ENCODE results near the gene KRT85. TPM values are rescaled to one million over a fixed set of nuclear protein-coding genes. Genes with fewer than 3 reads are reported as not detected.

The KRT85 gene
- total RNA-seq, 1 experiment from 2014 or later: not detected

GRCh38 chr12:52367876-52368275, 595 bp upstream of the KRT85 start:
- H3K4me1 ChIP-seq (replicated peaks; ENCODE audit: insufficient read depth): peaks cover 9% of the 10 kb centered on the region
- TF ChIP-seq EZH2 (IDR thresholded peaks at IDR 0.05; ENCODE audit: low read depth): no peak
- TF ChIP-seq, protein P1, sequence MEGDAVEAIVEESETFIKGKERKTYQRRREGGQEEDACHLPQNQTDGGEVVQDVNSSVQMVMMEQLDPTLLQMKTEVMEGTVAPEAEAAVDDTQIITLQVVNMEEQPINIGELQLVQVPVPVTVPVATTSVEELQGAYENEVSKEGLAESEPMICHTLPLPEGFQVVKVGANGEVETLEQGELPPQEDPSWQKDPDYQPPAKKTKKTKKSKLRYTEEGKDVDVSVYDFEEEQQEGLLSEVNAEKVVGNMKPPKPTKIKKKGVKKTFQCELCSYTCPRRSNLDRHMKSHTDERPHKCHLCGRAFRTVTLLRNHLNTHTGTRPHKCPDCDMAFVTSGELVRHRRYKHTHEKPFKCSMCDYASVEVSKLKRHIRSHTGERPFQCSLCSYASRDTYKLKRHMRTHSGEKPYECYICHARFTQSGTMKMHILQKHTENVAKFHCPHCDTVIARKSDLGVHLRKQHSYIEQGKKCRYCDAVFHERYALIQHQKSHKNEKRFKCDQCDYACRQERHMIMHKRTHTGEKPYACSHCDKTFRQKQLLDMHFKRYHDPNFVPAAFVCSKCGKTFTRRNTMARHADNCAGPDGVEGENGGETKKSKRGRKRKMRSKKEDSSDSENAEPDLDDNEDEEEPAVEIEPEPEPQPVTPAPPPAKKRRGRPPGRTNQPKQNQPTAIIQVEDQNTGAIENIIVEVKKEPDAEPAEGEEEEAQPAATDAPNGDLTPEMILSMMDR (conservative IDR thresholded peaks at IDR 0.05): no peak
- H4K20me1 ChIP-seq (ENCODE audit: insufficient read depth): no peaks in the 10 kb centered on the region
- H2AFZ ChIP-seq: no peak overlapping the region
- no peaks in the 10 kb centered on the region for H3K9me2 ChIP-seq (ENCODE audit: insufficient read depth)
- H3K36me3 ChIP-seq (ENCODE audit: low read depth): no peaks in the 10 kb centered on the region
- H3K9me3 ChIP-seq (ENCODE audit: insufficient read depth, low read depth): no peaks in the 10 kb centered on the region
- H3K4me3 ChIP-seq: no peak overlapping the region
- intact Hi-C loops (cut with micrococcal nuclease; ENCODE audit: unreplicated experiment): no loop called here
- H3K4me2 ChIP-seq: no peak overlapping the region
- POLR2A ChIA-PET (ENCODE audit: unreplicated experiment): no interaction called here
- H3K27ac ChIP-seq: no peak overlapping the region
- DNase-seq: no peak
- H3F3A ChIP-seq (ENCODE audit: insufficient read depth, low read depth): no peaks in the 10 kb centered on the region
- H3K27me3 ChIP-seq (ENCODE audit: insufficient read depth, low read depth): no peaks in the 10 kb centered on the region
- H3K79me2 ChIP-seq (ENCODE audit: low read depth): no peaks in the 10 kb centered on the region
- no TSS peak for BruUV-seq (replicated peaks)
- CTCF ChIA-PET: interaction anchor here (1.2 kb wide), 1 partner anchor 22 kb away, joined by 4 read pairs; no protein-coding TSS in a partner anchor

GRCh38 chr12:52364901-52365489, 2.3 kb downstream of the KRT85 start:
- DNase-seq: no peak
- no peaks in the 10 kb centered on the region for H3F3A ChIP-seq (ENCODE audit: insufficient read depth, low read depth)
- no peak for TF ChIP-seq EZH2 (IDR thresholded peaks at IDR 0.05; ENCODE audit: low read depth)
- TF ChIP-seq, protein P1 (conservative IDR thresholded peaks at IDR 0.05): no peak
- ChIA-PET CTCF (no interaction called here), POLR2A (ENCODE audit: unreplicated experiment) (no interaction called here)
- H3K4me1 ChIP-seq (replicated peaks; ENCODE audit: insufficient read depth): peaks cover 3% of the 10 kb centered on the region
- intact Hi-C loops (cut with micrococcal nuclease; ENCODE audit: unreplicated experiment): no loop called here
- BruUV-seq (replicated peaks): no TSS peak
- no peaks in the 10 kb centered on the region for H3K9me3 ChIP-seq (ENCODE audit: insufficient read depth, low read depth)
- no peak overlapping the region for H3K27ac ChIP-seq
- H3K27me3 ChIP-seq (ENCODE audit: insufficient read depth, low read depth): no peaks in the 10 kb centered on the region
- H3K9me2 ChIP-seq (ENCODE audit: insufficient read depth): no peaks in the 10 kb centered on the region
- H3K4me2 ChIP-seq: no peak overlapping the region
- no peaks in the 10 kb centered on the region for H3K36me3 ChIP-seq (ENCODE audit: low read depth)
- H3K79me2 ChIP-seq (ENCODE audit: low read depth): no peaks in the 10 kb centered on the region
- no peaks in the 10 kb centered on the region for H4K20me1 ChIP-seq (ENCODE audit: insufficient read depth)
- no peak overlapping the region for H2AFZ ChIP-seq
- no peak overlapping the region for H3K4me3 ChIP-seq

- Histone ChIP-seq H4K20me1 (ENCODE audit: insufficient read depth) (no peaks in the 10 kb centered on the region), H3K27ac (no peak overlapping the region), H3K9me3 (ENCODE audit: insufficient read depth, low read depth) (no peaks in the 10 kb centered on the region), H2AFZ (no peak overlapping the region), H3K27me3 (ENCODE audit: insufficient read depth, low read depth) (no peaks in the 10 kb centered on the region), H3K4me2 (no peak overlapping the region), H3K36me3 (ENCODE audit: low read depth) (no peaks in the 10 kb centered on the region), H3K4me1 (replicated peaks; ENCODE audit: insufficient read depth) (no peaks in the 10 kb centered on the region), H3K9me2 (ENCODE audit: insufficient read depth) (no peaks in the 10 kb centered on the region), H3K79me2 (ENCODE audit: low read depth) (no peaks in the 10 kb centered on the region), H3K4me3 (no peak overlapping the region), H3F3A (ENCODE audit: insufficient read depth, low read depth) (no peaks in the 10 kb centered on the region)
- POLR2A ChIA-PET (ENCODE audit: unreplicated experiment): no interaction called here
- intact Hi-C loops (cut with micrococcal nuclease; ENCODE audit: unreplicated experiment): no loop called here
- no peak for DNase-seq
- no peak for TF ChIP-seq EZH2 (IDR thresholded peaks at IDR 0.05; ENCODE audit: low read depth)
- TF ChIP-seq, protein P1 (conservative IDR thresholded peaks at IDR 0.05): no peak
- BruUV-seq (replicated peaks): no TSS peak
- CTCF ChIA-PET: no interaction called here
Measured at GRCh38 chr12:52364061-52364460, 3.2 kb downstream of the KRT85 start.

Measured in PC-9 (cell line).